ENCODE results near the gene MYLK. TPM values are rescaled to one million over a fixed set of nuclear protein-coding genes. Genes with fewer than 3 reads are reported as not detected.

Gene MYLK
- polyA plus RNA-seq, 3 donors, result 0.35 to 1.3 (median 0.51) TPM

- Histone ChIP-seq H3K9ac (ENCODE audit: insufficient read depth, low read length, poor library complexity, severe bottlenecking) (no peak overlapping the region), H3K27ac (ENCODE audit: low read depth in 1 of 2, low read length in 2 of 2) (no peak overlapping the region), H3K27me3 (ENCODE audit: control insufficient read depth in 2 of 2, insufficient read depth in 2 of 2, low read length in 2 of 2) (no peaks in the 10 kb centered on the region), H3K4me1 (ENCODE audit: control insufficient read depth in 1 of 2, insufficient read depth in 2 of 2, low read length in 2 of 2) (no peaks in the 10 kb centered on the region), H3K36me3 (replicated peaks in 1 of 2; ENCODE audit: control insufficient read depth in 1 of 2, insufficient read depth in 2 of 2, low read length in 2 of 2) (no peaks in the 10 kb centered on the region), H3K4me3 (replicated peaks in 1 of 3; ENCODE audit: low read depth in 2 of 3, low read length in 3 of 3) (no peak overlapping the region), H3K9me3 (replicated peaks in 1 of 2; ENCODE audit: control insufficient read depth in 1 of 2, insufficient read depth in 1 of 2, low read length in 2 of 2) (no peaks in the 10 kb centered on the region), H3K4me2 (replicated peaks; ENCODE audit: extremely low read depth, low read length, poor library complexity, severe bottlenecking) (no peak overlapping the region), H3K79me2 (ENCODE audit: insufficient read depth, low read length) (no peaks in the 10 kb centered on the region), H2AFZ (ENCODE audit: insufficient read depth, low read depth, low read length, poor library complexity, severe bottlenecking) (no peak overlapping the region), H4K20me1 (ENCODE audit: insufficient read depth, low read length) (no peaks in the 10 kb centered on the region)
- WGBS (ENCODE audit: insufficient coverage), result 95% methylated on average over 6 of the region's 6 CpGs
- Mint-ChIP-seq H3K4me3 (no peak overlapping the region), H3K36me3 (no peaks in the 10 kb centered on the region), H3K27ac (no peak overlapping the region), H3K4me1 (no peaks in the 10 kb centered on the region), H3K9me3 (peaks cover 0 to 3% (median 0%) of the 10 kb centered on the region in 7 donors), H3K27me3 (ENCODE audit: low read depth in 3 of 3) (peaks cover 2 to 5% (median 2%) of the 10 kb centered on the region in 3 donors)
- TF ChIP-seq CTCF (IDR thresholded peaks at IDR 0.05), result no peak
- DNase-seq, result no peak
- intact Hi-C loops (cut with micrococcal nuclease), result no loop called here
Measured at GRCh38 chr3:123740391-123740822, 143.7 kb downstream of the MYLK start.

GRCh38 chr3:123739754-123740153, 144.4 kb downstream of the MYLK start:
- H3K4me1 ChIP-seq (ENCODE audit: control insufficient read depth in 1 of 2, insufficient read depth in 2 of 2, low read length in 2 of 2), result no peaks in the 10 kb centered on the region
- peaks cover 2 to 5% (median 3%) of the 10 kb centered on the region in 3 donors for H3K27me3 Mint-ChIP-seq (ENCODE audit: low read depth in 3 of 3)
- no peak overlapping the region for H3K4me3 Mint-ChIP-seq
- intact Hi-C loops (cut with micrococcal nuclease), result no loop called here
- H3K4me2 ChIP-seq (replicated peaks; ENCODE audit: extremely low read depth, low read length, poor library complexity, severe bottlenecking), result no peak overlapping the region
- no peak for DNase-seq
- peaks cover 0 to 3% (median 0%) of the 10 kb centered on the region in 7 donors for H3K9me3 Mint-ChIP-seq
- H3K27ac ChIP-seq (ENCODE audit: low read depth in 1 of 2, low read length in 2 of 2), result no peak overlapping the region
- H3K9me3 ChIP-seq (replicated peaks in 1 of 2; ENCODE audit: control insufficient read depth in 1 of 2, insufficient read depth in 1 of 2, low read length in 2 of 2), result no peaks in the 10 kb centered on the region
- TF ChIP-seq CTCF (IDR thresholded peaks at IDR 0.05), result no peak
- no peaks in the 10 kb centered on the region for H3K36me3 Mint-ChIP-seq
- H3K79me2 ChIP-seq (ENCODE audit: insufficient read depth, low read length), result no peaks in the 10 kb centered on the region
- H3K27me3 ChIP-seq (ENCODE audit: control insufficient read depth in 2 of 2, insufficient read depth in 2 of 2, low read length in 2 of 2), result no peaks in the 10 kb centered on the region
- H3K4me3 ChIP-seq (replicated peaks in 1 of 3; ENCODE audit: low read depth in 2 of 3, low read length in 3 of 3), result no peak overlapping the region
- no peaks in the 10 kb centered on the region for H3K4me1 Mint-ChIP-seq
- WGBS (ENCODE audit: insufficient coverage), result 100% methylated on average over 1 of the region's 2 CpGs
- H2AFZ ChIP-seq (ENCODE audit: insufficient read depth, low read depth, low read length, poor library complexity, severe bottlenecking), result no peak overlapping the region
- H3K36me3 ChIP-seq (replicated peaks in 1 of 2; ENCODE audit: control insufficient read depth in 1 of 2, insufficient read depth in 2 of 2, low read length in 2 of 2), result no peaks in the 10 kb centered on the region
- H3K9ac ChIP-seq (ENCODE audit: insufficient read depth, low read length, poor library complexity, severe bottlenecking), result no peak overlapping the region
- no peak overlapping the region for H3K27ac Mint-ChIP-seq
- H4K20me1 ChIP-seq (ENCODE audit: insufficient read depth, low read length), result no peaks in the 10 kb centered on the region

All from CD14-positive monocyte (primary cell).